Common myeloid progenitor, CD34-positive (primary cell): Measurements from ENCODE around the gene UTP18.
"Not testable (repeated sequence)": the region's sequence is repeated elsewhere in the genome, so short reads cannot be mapped to it uniquely, and the experiment has no call there.

Source experiments
- CTCF ChIA-PET: fragments of 350-600 bp; sonication (Branson Sonifier 250); formaldehyde crosslinking; loops from one replicate; lab custom pipeline; 2021; ENCODE audit warnings: antibody characterized with exemption; lab: Charles Lee
- POLR2A ChIA-PET: fragments of 350-600 bp; sonication (Branson Sonifier 250); formaldehyde crosslinking; loops from one replicate; lab custom pipeline; 2021; ENCODE audit warnings: antibody characterized with exemption; lab: Charles Lee
- DNase-seq, 3 donors: peaks; one replicate each; pipeline versions ENCODE4 v3.0.0 to v3.0.0-alpha.2; 2013
- H3K27ac ChIP-seq, 2 experiments: 1 replicate in 1 of 2; 2 replicates in 1 of 2; pipeline ENCODE4 v1.7.0; 2013; ENCODE audit warnings: inconsistent platforms in 2 of 2, low read length in 2 of 2, mild to moderate bottlenecking in 2 of 2, low read depth in 1 of 2, moderate library complexity in 1 of 2; ENCODE audit not compliant: severe bottlenecking in 2 of 2, insufficient read depth in 1 of 2, poor library complexity in 1 of 2
- H3K27me3 ChIP-seq, 5 experiments: replicated peaks in 2 of 5; 1 replicate in 3 of 5; 2 replicates in 2 of 5; pipeline versions ENCODE4 v1.6.1 to v1.7.0; 2013; ENCODE audit warnings: low read length in 4 of 5, mild to moderate bottlenecking in 2 of 5, moderate library complexity in 2 of 5, inconsistent platforms in 1 of 5; ENCODE audit not compliant: insufficient read depth in 5 of 5, control insufficient read depth in 4 of 5
- H3K36me3 ChIP-seq, 4 experiments: 1 replicate in 2 of 4; 2 replicates in 2 of 4; pipeline versions ENCODE4 v1.6.1 to v1.7.0; 2013; ENCODE audit warnings: low read length in 3 of 4, control low read depth in 1 of 4, mild to moderate bottlenecking in 1 of 4; ENCODE audit not compliant: control insufficient read depth in 4 of 4, insufficient read depth in 4 of 4
- H3K4me1 ChIP-seq, 4 experiments: 1 replicate in 3 of 4; 2 replicates in 1 of 4; pipeline versions ENCODE4 v1.6.1 to v1.7.1; 2013; ENCODE audit warnings: low read length in 3 of 4, mild to moderate bottlenecking in 3 of 4, control low read depth in 1 of 4, inconsistent platforms in 1 of 4, moderate library complexity in 1 of 4; ENCODE audit not compliant: control insufficient read depth in 4 of 4, insufficient read depth in 4 of 4; ENCODE audit errors: control extremely low read depth in 1 of 4
- H3K4me3 ChIP-seq, 7 experiments: 1 replicate in 4 of 7; 2 replicates in 3 of 7; pipeline versions ENCODE4 v1.5.1 to v1.7.0; 2013; ENCODE audit warnings: mild to moderate bottlenecking in 7 of 7, low read length in 6 of 7, moderate library complexity in 6 of 7, inconsistent platforms in 2 of 7, low read depth in 2 of 7, control low read depth in 1 of 7; ENCODE audit not compliant: insufficient read depth in 4 of 7, control insufficient read depth in 1 of 7; ENCODE audit errors: extremely low read depth in 1 of 7
- H3K9me3 ChIP-seq, 5 experiments: 1 replicate in 4 of 5; 2 replicates in 1 of 5; pipeline versions ENCODE4 v1.6.1 to v1.7.1; 2013; ENCODE audit warnings: low read length in 4 of 5, mild to moderate bottlenecking in 2 of 5, inconsistent platforms in 1 of 5, low read depth in 1 of 5, moderate library complexity in 1 of 5; ENCODE audit not compliant: control insufficient read depth in 4 of 5, insufficient read depth in 2 of 5; ENCODE audit errors: control extremely low read depth in 1 of 5
- WGBS: methylation state at CpG from one replicate; pipeline ENCODE4 v1.1.5; 2013; ENCODE audit not compliant: insufficient coverage; 5-methylcytosine and 5-hydroxymethylcytosine counted together

The UTP18 gene

GRCh38 chr17:51264466-51264865 lies 4.1 kb downstream of the UTP18 start:
- H3K27ac ChIP-seq, CTCF ChIA-PET, H3K27me3 ChIP-seq, H3K9me3 ChIP-seq, H3K4me3 ChIP-seq: not testable (repeated sequence)
- H3K4me1 ChIP-seq, result peaks cover 2 to 23% (median 20%) of the 10 kb centered on the region in 4 experiments
- DNase-seq, result peak; percentile 5 to 46 (median 37)
- WGBS, result 94% methylated on average over 4 of the region's 4 CpGs
- peaks cover 7 to 43% (median 32%) of the 10 kb centered on the region in 4 experiments for H3K36me3 ChIP-seq
- POLR2A ChIA-PET, result interaction anchor here (0.6 kb wide), 1 partner anchor 80 kb away, joined by 3 read pairs; no protein-coding TSS in a partner anchor

DNA sequence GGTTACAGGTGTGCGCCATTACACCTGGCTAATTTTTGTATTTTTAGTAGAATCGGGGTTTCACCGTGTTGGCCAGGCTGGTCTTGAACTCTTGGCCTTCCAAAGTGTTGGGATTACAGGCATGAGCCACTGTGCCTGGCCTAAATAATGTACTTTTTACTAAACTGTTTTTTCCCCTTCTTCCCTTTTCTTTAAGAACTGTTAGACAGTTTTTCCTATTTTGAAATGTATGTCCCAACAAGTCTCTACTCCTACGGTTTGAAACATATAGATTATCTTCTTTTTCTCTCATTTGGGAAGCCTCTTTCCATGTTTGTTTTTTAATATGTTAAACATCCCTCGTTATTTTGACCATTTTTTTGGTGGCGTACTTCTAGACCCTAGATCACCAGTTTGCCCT lies 9.6 kb downstream of the UTP18 start:
- Histone ChIP-seq H3K27me3 (no peaks in the 10 kb centered on the region), H3K36me3 (peaks cover 6 to 74% (median 47%) of the 10 kb centered on the region in 4 experiments), H3K4me1 (no peaks in the 10 kb centered on the region), H3K9me3 (no peaks in the 10 kb centered on the region), H3K4me3 (no peak overlapping the region), H3K27ac (no peak overlapping the region)
- POLR2A ChIA-PET, result no interaction called here
- CTCF ChIA-PET, result no interaction called here
- no peak for DNase-seq
- WGBS, result 96% methylated on average over 3 of the region's 6 CpGs

GRCh38 chr17:51270636-51271035 lies 10.3 kb downstream of the UTP18 start:
- DNase-seq, result no peak
- Histone ChIP-seq H3K4me1 (no peaks in the 10 kb centered on the region), H3K9me3 (no peaks in the 10 kb centered on the region), H3K36me3 (peaks cover 9 to 75% (median 50%) of the 10 kb centered on the region in 4 experiments), H3K27me3 (no peaks in the 10 kb centered on the region), H3K4me3 (no peak overlapping the region), H3K27ac (no peak overlapping the region)
- WGBS, result no CpG with 5 or more reads among the region's 1 CpG
- CTCF ChIA-PET, result no interaction called here
- POLR2A ChIA-PET, result interaction anchor here (0.7 kb wide), 1 partner anchor 9 kb away, joined by 3 read pairs; no protein-coding TSS in a partner anchor

DNA sequence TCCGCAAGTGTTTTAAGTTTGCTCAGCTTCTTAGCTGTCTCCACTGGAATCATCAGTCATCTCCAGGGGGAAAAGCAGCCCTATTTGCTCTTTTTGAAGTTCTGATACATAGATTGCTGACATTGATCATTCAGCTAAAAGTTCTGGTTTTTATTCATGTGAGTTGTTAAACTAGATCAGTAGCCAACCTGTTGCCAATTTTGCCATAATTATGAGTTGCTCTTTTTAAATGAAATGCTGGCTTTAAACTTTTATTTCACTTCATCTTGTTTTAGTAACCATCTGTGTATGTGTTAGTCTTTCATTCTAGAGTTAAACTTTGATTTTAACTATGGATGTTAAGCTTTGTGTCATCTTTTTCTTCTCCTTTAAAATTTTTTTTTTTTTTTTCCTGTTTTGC lies 12.5 kb downstream of the UTP18 start:
- CTCF ChIA-PET, result no interaction called here
- POLR2A ChIA-PET, result no interaction called here

GRCh38 chr17:51275381-51275780 lies 15.0 kb downstream of the UTP18 start:
- H3K9me3 ChIP-seq, result no peaks in the 10 kb centered on the region
- H3K4me3 ChIP-seq, result no peak overlapping the region
- CTCF ChIA-PET, result interaction anchor here (1.1 kb wide), 1 partner anchor 27 kb away, joined by 3 read pairs; no protein-coding TSS in a partner anchor
- POLR2A ChIA-PET, result no interaction called here
- no CpG with 5 or more reads among the region's 1 CpG for WGBS
- no peaks in the 10 kb centered on the region for H3K4me1 ChIP-seq
- H3K27ac ChIP-seq, result no peak overlapping the region
- no peaks in the 10 kb centered on the region for H3K27me3 ChIP-seq
- peaks cover 38 to 78% (median 55%) of the 10 kb centered on the region in 4 experiments for H3K36me3 ChIP-seq
- no peak for DNase-seq

More for the DNA sequence above, 12.5 kb downstream of the UTP18 start:
- no peaks in the 10 kb centered on the region for H3K4me1 ChIP-seq
- DNase-seq, result no peak
- H3K4me3 ChIP-seq, result no peak overlapping the region
- no peaks in the 10 kb centered on the region for H3K9me3 ChIP-seq
- 100% methylated on average over 1 of the region's 1 CpG for WGBS
- H3K36me3 ChIP-seq, result peaks cover 23 to 78% (median 53%) of the 10 kb centered on the region in 4 experiments
- no peak overlapping the region for H3K27ac ChIP-seq
- H3K27me3 ChIP-seq, result no peaks in the 10 kb centered on the region

GRCh38 chr17:51279183-51279582 lies 18.8 kb downstream of the UTP18 start:
- ChIA-PET CTCF (interaction anchor here (1.2 kb wide), 1 partner anchor 10 kb away, joined by 3 read pairs; no protein-coding TSS in a partner anchor), POLR2A (no interaction called here)
- no peak for DNase-seq
- H3K4me1 ChIP-seq, result no peaks in the 10 kb centered on the region
- no peaks in the 10 kb centered on the region for H3K9me3 ChIP-seq
- no peak overlapping the region for H3K4me3 ChIP-seq
- H3K27me3 ChIP-seq, result no peaks in the 10 kb centered on the region
- H3K27ac ChIP-seq, result no peak overlapping the region
- H3K36me3 ChIP-seq, result peaks cover 40 to 74% (median 57%) of the 10 kb centered on the region in 4 experiments

GRCh38 chr17:51287412-51287811 lies 27.1 kb downstream of the UTP18 start:
- H3K27ac ChIP-seq, result no peak overlapping the region
- ChIA-PET CTCF (interaction anchor here (1.8 to 3.0 kb wide), 2 partner anchors 10 to 12 kb away, joined by 4 to 12 read pairs; no protein-coding TSS in a partner anchor), POLR2A (no interaction called here)
- H3K36me3 ChIP-seq, result peaks cover 28 to 77% (median 53%) of the 10 kb centered on the region in 4 experiments
- no peaks in the 10 kb centered on the region for H3K27me3 ChIP-seq
- H3K4me1 ChIP-seq, result no peaks in the 10 kb centered on the region
- WGBS, result 88% methylated on average over 1 of the region's 1 CpG
- H3K4me3 ChIP-seq, result no peak overlapping the region
- no peak for DNase-seq
- H3K9me3 ChIP-seq, result no peaks in the 10 kb centered on the region
